ENCODE data around the gene GARIN3.
"Not testable (repeated sequence)": the region's sequence is repeated elsewhere in the genome, so short reads cannot be mapped to it uniquely, and the experiment has no call there.

The GARIN3 gene

GRCh38 chr5:157166214-157167213, at the start of gene GARIN3:
Gene GARIN3 (minus strand): TSS chr5:157166264. CDS start chr5:157166168, 96 bp downstream.
- Histone ChIP-seq H3K4me3 (ENCODE audit: low read length) (no peak within 1 kb of the TSS), H3K27me3 (ENCODE audit: insufficient read depth, low read length) (no peaks in the 10 kb centered on the region)

GRCh38 chr5:157215514-157216167, 49.6 kb upstream of the GARIN3 start:
- Histone ChIP-seq H3K4me3 (ENCODE audit: low read length) (no peak overlapping the region), H3K4me1 (ENCODE audit: insufficient read depth, low read length) (no peaks in the 10 kb centered on the region), H2AFZ (ENCODE audit: low read depth, low read length) (no peak overlapping the region), H3K9me3 (ENCODE audit: low read length) (no peaks in the 10 kb centered on the region), H3K36me3 (ENCODE audit: insufficient read depth, low read length) (no peaks in the 10 kb centered on the region), H3K27me3 (ENCODE audit: insufficient read depth, low read length) (peaks cover 4% of the 10 kb centered on the region)

More at GRCh38 chr5:157166214-157167213, at the start of gene GARIN3:
- Histone ChIP-seq H3K36me3 (ENCODE audit: insufficient read depth, low read length) (no peaks in the 10 kb centered on the region), H3K9me3 (ENCODE audit: low read length) (no peaks in the 10 kb centered on the region), H3K4me1 (ENCODE audit: insufficient read depth, low read length) (no peaks in the 10 kb centered on the region), H2AFZ (ENCODE audit: low read depth, low read length) (no peak within 1 kb of the TSS)

GRCh38 chr5:157214861-157215513, 48.9 kb upstream of the GARIN3 start:
- H3K9me3 ChIP-seq (ENCODE audit: low read length) = no peaks in the 10 kb centered on the region
- no peak overlapping the region for H3K4me3 ChIP-seq (ENCODE audit: low read length)
- H3K27me3 ChIP-seq (ENCODE audit: insufficient read depth, low read length) = peaks cover 4% of the 10 kb centered on the region
- no peak overlapping the region for H2AFZ ChIP-seq (ENCODE audit: low read depth, low read length)
- H3K4me1 ChIP-seq (ENCODE audit: insufficient read depth, low read length) = no peaks in the 10 kb centered on the region
- H3K36me3 ChIP-seq (ENCODE audit: insufficient read depth, low read length) = no peaks in the 10 kb centered on the region

GRCh38 chr5:157214415-157214814, 48.4 kb upstream of the GARIN3 start:
- H3K36me3 ChIP-seq (ENCODE audit: insufficient read depth, low read length) = no peaks in the 10 kb centered on the region
- no peaks in the 10 kb centered on the region for H3K4me1 ChIP-seq (ENCODE audit: insufficient read depth, low read length)
- no peak overlapping the region for H3K4me3 ChIP-seq (ENCODE audit: low read length)
- H2AFZ ChIP-seq (ENCODE audit: low read depth, low read length) = no peak overlapping the region
- no peaks in the 10 kb centered on the region for H3K9me3 ChIP-seq (ENCODE audit: low read length)
- H3K27me3 ChIP-seq (ENCODE audit: insufficient read depth, low read length) = peaks cover 4% of the 10 kb centered on the region

GRCh38 chr5:157213527-157214243, 47.6 kb upstream of the GARIN3 start:
- Histone ChIP-seq H3K4me1 (ENCODE audit: insufficient read depth, low read length) (no peaks in the 10 kb centered on the region), H2AFZ (ENCODE audit: low read depth, low read length) (no peak overlapping the region), H3K9me3 (ENCODE audit: low read length) (no peaks in the 10 kb centered on the region), H3K4me3 (ENCODE audit: low read length) (no peak overlapping the region), H3K36me3 (ENCODE audit: insufficient read depth, low read length) (no peaks in the 10 kb centered on the region), H3K27me3 (ENCODE audit: insufficient read depth, low read length) (peaks cover 4% of the 10 kb centered on the region)

- H2AFZ ChIP-seq (ENCODE audit: low read depth, low read length) = no peak overlapping the region
- no peaks in the 10 kb centered on the region for H3K9me3 ChIP-seq (ENCODE audit: low read length)
- H3K4me1 ChIP-seq (ENCODE audit: insufficient read depth, low read length) = no peaks in the 10 kb centered on the region
- no peaks in the 10 kb centered on the region for H3K36me3 ChIP-seq (ENCODE audit: insufficient read depth, low read length)
- peaks cover 4% of the 10 kb centered on the region for H3K27me3 ChIP-seq (ENCODE audit: insufficient read depth, low read length)
- H3K4me3 ChIP-seq (ENCODE audit: low read length) = no peak overlapping the region
These were observed 46.2 kb upstream of the GARIN3 start for GRCh38 chr5:157212307-157212706.

GRCh38 chr5:157210652-157211051, 44.6 kb upstream of the GARIN3 start:
- H3K4me3 ChIP-seq (ENCODE audit: low read length); H3K36me3 ChIP-seq (ENCODE audit: insufficient read depth, low read length); H2AFZ ChIP-seq (ENCODE audit: low read depth, low read length); H3K27me3 ChIP-seq (ENCODE audit: insufficient read depth, low read length); H3K4me1 ChIP-seq (ENCODE audit: insufficient read depth, low read length); H3K9me3 ChIP-seq (ENCODE audit: low read length): not testable (repeated sequence)

- Histone ChIP-seq H3K4me1 (ENCODE audit: insufficient read depth, low read length) (no peaks in the 10 kb centered on the region), H3K4me3 (ENCODE audit: low read length) (no peak overlapping the region)
These were observed 39.6 kb upstream of the GARIN3 start for GRCh38 chr5:157205708-157206107.

GRCh38 chr5:157204765-157205164, 38.7 kb upstream of the GARIN3 start:
- H3K4me3 ChIP-seq (ENCODE audit: low read length) = no peak overlapping the region
- no peaks in the 10 kb centered on the region for H3K4me1 ChIP-seq (ENCODE audit: insufficient read depth, low read length)
- H3K36me3 ChIP-seq (ENCODE audit: insufficient read depth, low read length) = no peaks in the 10 kb centered on the region
- H2AFZ ChIP-seq (ENCODE audit: low read depth, low read length) = no peak overlapping the region
- no peaks in the 10 kb centered on the region for H3K27me3 ChIP-seq (ENCODE audit: insufficient read depth, low read length)
- H3K9me3 ChIP-seq (ENCODE audit: low read length) = no peaks in the 10 kb centered on the region

More at GRCh38 chr5:157205708-157206107, 39.6 kb upstream of the GARIN3 start:
- Histone ChIP-seq H2AFZ (ENCODE audit: low read depth, low read length) (no peak overlapping the region), H3K27me3 (ENCODE audit: insufficient read depth, low read length) (no peaks in the 10 kb centered on the region), H3K36me3 (ENCODE audit: insufficient read depth, low read length) (no peaks in the 10 kb centered on the region), H3K9me3 (ENCODE audit: low read length) (no peaks in the 10 kb centered on the region)

- no peaks in the 10 kb centered on the region for H3K4me1 ChIP-seq (ENCODE audit: insufficient read depth, low read length)
- H3K4me3 ChIP-seq (ENCODE audit: low read length) = no peak overlapping the region
- no peak overlapping the region for H2AFZ ChIP-seq (ENCODE audit: low read depth, low read length)
- H3K36me3 ChIP-seq (ENCODE audit: insufficient read depth, low read length) = no peaks in the 10 kb centered on the region
- H3K9me3 ChIP-seq (ENCODE audit: low read length) = no peaks in the 10 kb centered on the region
- no peaks in the 10 kb centered on the region for H3K27me3 ChIP-seq (ENCODE audit: insufficient read depth, low read length)
These were observed 37.4 kb upstream of the GARIN3 start for GRCh38 chr5:157203417-157203816.

GRCh38 chr5:157201857-157202256, 35.8 kb upstream of the GARIN3 start:
- no peaks in the 10 kb centered on the region for H3K27me3 ChIP-seq (ENCODE audit: insufficient read depth, low read length)
- no peaks in the 10 kb centered on the region for H3K36me3 ChIP-seq (ENCODE audit: insufficient read depth, low read length)
- H3K4me3 ChIP-seq (ENCODE audit: low read length) = no peak overlapping the region
- no peaks in the 10 kb centered on the region for H3K4me1 ChIP-seq (ENCODE audit: insufficient read depth, low read length)
- H2AFZ ChIP-seq (ENCODE audit: low read depth, low read length) = no peak overlapping the region
- no peaks in the 10 kb centered on the region for H3K9me3 ChIP-seq (ENCODE audit: low read length)

GRCh38 chr5:157198277-157198986, 32.4 kb upstream of the GARIN3 start:
- Histone ChIP-seq H3K36me3 (ENCODE audit: insufficient read depth, low read length) (no peaks in the 10 kb centered on the region), H2AFZ (ENCODE audit: low read depth, low read length) (no peak overlapping the region), H3K4me3 (ENCODE audit: low read length) (no peak overlapping the region), H3K9me3 (ENCODE audit: low read length) (no peaks in the 10 kb centered on the region), H3K27me3 (ENCODE audit: insufficient read depth, low read length) (no peaks in the 10 kb centered on the region), H3K4me1 (ENCODE audit: insufficient read depth, low read length) (no peaks in the 10 kb centered on the region)

All from neuron (in vitro differentiated cells).